ENCODE data around the gene CDKN2C.

GRCh38 chr1:50989694-50990093 lies 19.6 kb downstream of the CDKN2C start:
- no peak for TF ChIP-seq CTCF (IDR thresholded peaks at IDR 0.05)
- TF ChIP-seq POLR2A (IDR thresholded peaks at IDR 0.05), result no peak

Data from breast epithelium (tissue), 3 donors.